Left lung (tissue), 10 donors: ENCODE measurements around the gene PCP4L1. TPM values are rescaled to one million over a fixed set of nuclear protein-coding genes. Genes with fewer than 3 reads are reported as not detected.
A peak's percentile ranks its signal among the peaks of the same experiment; 100 is the strongest.
"Not testable (repeated sequence)": the region's sequence is repeated elsewhere in the genome, so short reads cannot be mapped to it uniquely, and the experiment has no call there.

Experiments used
- ATAC-seq: fragments of 200-7000 bp; cut with Tn5 transposase; one replicate; pipeline ENCODE4 v1.9.1; 2020; ENCODE audit warnings: moderate library complexity
- DNase-seq, 4 donors: peaks; one replicate each; pipeline ENCODE4 v3.0.0-alpha.2; 2013 to 2020
- H3K27ac ChIP-seq, 2 donors: fragments of 200-600 bp; sonication (generic) in 1 of 2; one replicate each; pipeline versions ENCODE4 v1.5.0 to v1.8.0; 2020 to 2021
- H3K27me3 ChIP-seq, 2 donors: fragments of 200-600 bp; sonication (generic) in 1 of 2; one replicate each; pipeline versions ENCODE4 v1.5.0 to v1.8.0; 2020 to 2021
- H3K36me3 ChIP-seq, 2 donors: fragments of 200-600 bp; sonication (generic) in 1 of 2; one replicate each; pipeline versions ENCODE4 v1.5.0 to v1.8.0; 2020 to 2021
- H3K4me1 ChIP-seq, 2 donors: fragments of 200-600 bp; one replicate each; pipeline ENCODE4 v1.8.0; 2021
- H3K4me3 ChIP-seq, 2 donors: fragments of 200-600 bp; sonication (generic) in 1 of 2; one replicate each; pipeline versions ENCODE4 v1.5.0 to v1.8.0; 2020 to 2021; ENCODE audit warnings: mild to moderate bottlenecking in 1 of 2
- H3K9me3 ChIP-seq, 2 donors: fragments of 200-600 bp; sonication (generic) in 1 of 2; one replicate each; pipeline versions ENCODE4 v1.5.0 to v1.8.0; 2020 to 2021
- CTCF ChIP-seq, 2 donors: fragments of 200-600 bp; sonication (generic) in 1 of 2; IDR thresholded peaks; one replicate each; pipeline versions ENCODE4 v1.5.0 to v1.8.0; 2021; ENCODE audit warnings: antibody characterized with exemption in 2 of 2
- intact Hi-C, 2 donors: fragments of 100-400 bp; cut with DNase I; formaldehyde crosslinking; loops; one replicate each; pipeline versions ENCODE4 v1.11.2 to v1.14.2; 2022
- polyA plus RNA-seq, 6 donors: library from polyadenylated mRNA; unstranded; fragments of 120-200 nt; gene quantifications; one replicate each; pipeline ENCODE4 v1.2.1, GENCODE V29; 2013; ENCODE audit not compliant: insufficient read length in 6 of 6
- total RNA-seq, 2 donors: library from RNA; stranded (reverse); fragmentation: NEBNext Ultra II Directional; extraction: Animal tissue kit (Norgen Biotek cat#: 25700); gene quantifications; one replicate each; pipeline ENCODE4 v1.2.1, GENCODE V29; 2021
- donor health status: DM: no; HTN: yes; CAD: no.
- donor health status: DM: no; HTN: no; CAD: no.

The PCP4L1 gene
- total and polyA plus RNA-seq, 8 donors, result 0.53 to 6.6 (median 1.3) TPM

- Histone ChIP-seq H3K9me3 (no peaks in the 10 kb centered on the region), H3K27me3 (no peaks in the 10 kb centered on the region), H3K27ac (no peak overlapping the region), H3K4me3 (no peak overlapping the region), H3K36me3 (peaks cover 0 to 38% of the 10 kb centered on the region in 2 donors), H3K4me1 (peaks cover 0 to 42% of the 10 kb centered on the region in 2 donors)
- no peak for ATAC-seq
- no peak for DNase-seq
- TF ChIP-seq CTCF (IDR thresholded peaks at IDR 0.05), result no peak
- intact Hi-C loops, result loop anchor here in 1 of 2 donors (10.0 kb wide), 1 partner anchor 165 kb away; no protein-coding TSS in a partner anchor
Measured at GRCh38 chr1:161220002-161220401, 38.5 kb upstream of the PCP4L1 start.

GRCh38 chr1:161222175-161223019 lies 36.1 kb upstream of the PCP4L1 start:
- DNase-seq, result no peak
- Histone ChIP-seq H3K27ac (no peak overlapping the region), H3K4me1 (peaks cover 11 to 56% of the 10 kb centered on the region in 2 donors), H3K9me3 (no peaks in the 10 kb centered on the region), H3K4me3 (no peak overlapping the region), H3K36me3 (peaks cover 0 to 31% of the 10 kb centered on the region in 2 donors), H3K27me3 (no peaks in the 10 kb centered on the region)
- no peak for TF ChIP-seq CTCF (IDR thresholded peaks at IDR 0.05)
- intact Hi-C loops, result loop anchor here in 1 of 2 donors (10.0 kb wide), 1 partner anchor 162 kb away; no protein-coding TSS in a partner anchor
- no peak for ATAC-seq

GRCh38 chr1:161223805-161224694 lies 34.5 kb upstream of the PCP4L1 start:
- H3K27me3 ChIP-seq, result no peaks in the 10 kb centered on the region
- H3K4me1 ChIP-seq, result peaks cover 11 to 50% of the 10 kb centered on the region in 2 donors
- no peak overlapping the region for H3K4me3 ChIP-seq
- H3K9me3 ChIP-seq, result no peaks in the 10 kb centered on the region
- no peak for TF ChIP-seq CTCF (IDR thresholded peaks at IDR 0.05)
- peaks cover 0 to 29% of the 10 kb centered on the region in 2 donors for H3K36me3 ChIP-seq
- no peak overlapping the region for H3K27ac ChIP-seq
- intact Hi-C loops, result loop anchor here in 1 of 2 donors (10.0 kb wide), 1 partner anchor 161 kb away; no protein-coding TSS in a partner anchor
- ATAC-seq (no peak), DNase-seq (no peak)

- intact Hi-C loops, result loop anchor here in 1 of 2 donors (10.0 kb wide), 1 partner anchor 160 kb away; no protein-coding TSS in a partner anchor
- H3K9me3 ChIP-seq, H3K4me3 ChIP-seq, ATAC-seq, H3K27me3 ChIP-seq, DNase-seq: not testable (repeated sequence)
- peak overlapping the region in 1 of 2 donors; percentile 76 for H3K27ac ChIP-seq
- peaks cover 0 to 29% of the 10 kb centered on the region in 2 donors for H3K36me3 ChIP-seq
- H3K4me1 ChIP-seq, result peaks cover 11 to 45% of the 10 kb centered on the region in 2 donors
Measured at GRCh38 chr1:161224695-161225087, 33.9 kb upstream of the PCP4L1 start.

GRCh38 chr1:161225178-161225533 lies 33.4 kb upstream of the PCP4L1 start:
- H3K4me3 ChIP-seq, result no peak overlapping the region
- TF ChIP-seq CTCF (IDR thresholded peaks at IDR 0.05), result no peak
- ATAC-seq, result no peak
- peaks cover 0 to 29% of the 10 kb centered on the region in 2 donors for H3K36me3 ChIP-seq
- H3K4me1 ChIP-seq, result peaks cover 11 to 41% of the 10 kb centered on the region in 2 donors
- no peaks in the 10 kb centered on the region for H3K27me3 ChIP-seq
- intact Hi-C loops, result loop anchor here in 1 of 2 donors (10.0 kb wide), 1 partner anchor 160 kb away; no protein-coding TSS in a partner anchor
- no peak for DNase-seq
- peak overlapping the region in 1 of 2 donors; percentile 76 for H3K27ac ChIP-seq
- H3K9me3 ChIP-seq, result no peaks in the 10 kb centered on the region
